Heart left ventricle (tissue), 16 donors: ENCODE data around the gene SLC25A22. TPM values are rescaled to one million over a fixed set of nuclear protein-coding genes. Genes with fewer than 3 reads are reported as not detected.

ENCODE experiments used
- ATAC-seq, 4 donors: fragments of 200-7000 bp; cut with Tn5 transposase; one replicate each; pipeline ENCODE4 v1.9.1; 2020 to 2022; ENCODE audit warnings: moderate library complexity in 4 of 4, mild to moderate bottlenecking in 3 of 4, moderate number of reproducible peaks in 1 of 4
- DNase-seq, 5 donors: peaks; one replicate each; pipeline ENCODE4 v3.0.0-alpha.2; 2020
- H3K27ac ChIP-seq, 12 donors: fragments of 200-600 bp; sonication (generic) in 4 of 12; one replicate each; pipeline versions ENCODE4 v1.5.0 to v1.8.0; 2016 to 2022; ENCODE audit warnings: mild to moderate bottlenecking in 2 of 12
- H3K27me3 ChIP-seq, 9 donors: fragments of 200-600 bp; sonication (generic) in 2 of 9; one replicate each; pipeline versions ENCODE4 v1.5.1 to v1.8.0; 2016 to 2022; ENCODE audit warnings: mild to moderate bottlenecking in 3 of 9
- H3K36me3 ChIP-seq, 9 donors: fragments of 200-600 bp; sonication (generic) in 2 of 9; one replicate each; pipeline versions ENCODE4 v1.5.0 to v1.8.0; 2018 to 2022; ENCODE audit warnings: mild to moderate bottlenecking in 2 of 9
- H3K4me1 ChIP-seq, 12 donors: fragments of 200-600 bp; sonication (generic) in 4 of 12; one replicate each; pipeline versions ENCODE4 v1.5.0 to v1.8.0; 2016 to 2022; ENCODE audit warnings: mild to moderate bottlenecking in 3 of 12
- H3K4me3 ChIP-seq, 12 donors: fragments of 200-600 bp; sonication (generic) in 4 of 12; one replicate each; pipeline versions ENCODE4 v1.5.0 to v1.8.0; 2017 to 2022; ENCODE audit warnings: mild to moderate bottlenecking in 9 of 12, moderate library complexity in 4 of 12
- H3K9me3 ChIP-seq, 12 donors: fragments of 200-600 bp; sonication (generic) in 4 of 12; one replicate each; pipeline versions ENCODE4 v1.5.0 to v1.8.0; 2016 to 2022; ENCODE audit warnings: mild to moderate bottlenecking in 1 of 12
- POLR2A ChIP-seq, 2 donors: fragments of 450-650 bp; IDR thresholded peaks; one replicate each; pipeline ENCODE4 v1.6.1; 2017; ENCODE audit warnings: antibody characterized with exemption in 2 of 2, mild to moderate bottlenecking in 2 of 2, moderate library complexity in 2 of 2
- WGBS, 4 donors: extraction: QIAGEN DNeasy Blood & Tissue Kit in 2 of 4; methylation state at CpG; one replicate each; pipeline versions ENCODE4 v1.1.5 to v1.1.7; 2013 to 2018; 5-methylcytosine and 5-hydroxymethylcytosine counted together
- intact Hi-C, 10 donors: fragments of 100-400 bp; cut with DNase I; formaldehyde crosslinking; loops; one replicate each; pipeline versions ENCODE4 v1.11.1 to v1.14.2; 2022
- polyA plus RNA-seq, 2 donors: library from polyadenylated mRNA; stranded (reverse); fragments of 200-250 nt; gene quantifications; one replicate each; pipeline ENCODE4 v1.2.3, GENCODE V29; 2013
- total RNA-seq, 9 donors: library from RNA; depleted of rRNA in 2 of 9; stranded (reverse); fragments of >200 nt in 2 of 9; fragmentation: NEBNext Ultra II Directional in 3 of 9; extraction: Animal tissue kit (Norgen Biotek cat#: 25700) in 3 of 9; gene quantifications; one replicate each; pipeline versions ENCODE4 v1.1.0 to v1.2.4, GENCODE V29; 2016 to 2023
- TF ChIP-seq, protein P1 (sequence below), 12 donors: fragments of 200-600 bp; sonication (generic) in 4 of 12; IDR thresholded peaks; one replicate each; pipeline versions ENCODE4 v1.5.0 to v1.8.0; 2018 to 2022; ENCODE audit warnings: antibody characterized with exemption in 12 of 12, mild to moderate bottlenecking in 5 of 12
- donor health status: ischemic (EF 13 %, LVEDD 7.1; RV severe dilation, severe dysfunction).
- donor health status: healthy with polysubstance abuse.
- donor health status: DM: no; HTN: yes; CAD: no.
- donor health status: DM: no; HTN: no; CAD: no.
- donor health status: ischemic (EF 25% LVEDD 6.9; RV normal size, moderate dysfunction).
- donor health status: ischemic (EF 25% LVEDD 5.7; RV mildly dilated, moderate dysfunction).
- donor health status: healthy.
- donor health status: DM: yes; HTN: yes; CAD: no.
- donor health status: ischemic (EF 35%, LVEDD 5.7; RV mildly dilated, moderate dysfunction).
- donor health status: nonischemic (EF 11% LVEDD 7.7; RV severe dilation, severe dysfunction).
- donor health status: DM: yes; HTN: yes; CAD: no.
- donor health status: PGD.
- donor health status: ischemic (EF 29% LVEDD 5.4; RV normal size, mild dysfunction).
- donor health status: nonischemic (EF 23%, LVEDD 6.1; RV moderate dilation, normal function).

SLC25A22 gene
- total and polyA plus RNA-seq, 11 donors, result 2.1 to 12.8 (median 4.4) TPM

GRCh38 chr11:782264-783174 lies 15.6 kb downstream of the SLC25A22 start:
- TF ChIP-seq POLR2A (IDR thresholded peaks at IDR 0.05), result no peak
- TF ChIP-seq, protein P1, sequence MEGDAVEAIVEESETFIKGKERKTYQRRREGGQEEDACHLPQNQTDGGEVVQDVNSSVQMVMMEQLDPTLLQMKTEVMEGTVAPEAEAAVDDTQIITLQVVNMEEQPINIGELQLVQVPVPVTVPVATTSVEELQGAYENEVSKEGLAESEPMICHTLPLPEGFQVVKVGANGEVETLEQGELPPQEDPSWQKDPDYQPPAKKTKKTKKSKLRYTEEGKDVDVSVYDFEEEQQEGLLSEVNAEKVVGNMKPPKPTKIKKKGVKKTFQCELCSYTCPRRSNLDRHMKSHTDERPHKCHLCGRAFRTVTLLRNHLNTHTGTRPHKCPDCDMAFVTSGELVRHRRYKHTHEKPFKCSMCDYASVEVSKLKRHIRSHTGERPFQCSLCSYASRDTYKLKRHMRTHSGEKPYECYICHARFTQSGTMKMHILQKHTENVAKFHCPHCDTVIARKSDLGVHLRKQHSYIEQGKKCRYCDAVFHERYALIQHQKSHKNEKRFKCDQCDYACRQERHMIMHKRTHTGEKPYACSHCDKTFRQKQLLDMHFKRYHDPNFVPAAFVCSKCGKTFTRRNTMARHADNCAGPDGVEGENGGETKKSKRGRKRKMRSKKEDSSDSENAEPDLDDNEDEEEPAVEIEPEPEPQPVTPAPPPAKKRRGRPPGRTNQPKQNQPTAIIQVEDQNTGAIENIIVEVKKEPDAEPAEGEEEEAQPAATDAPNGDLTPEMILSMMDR (IDR thresholded peaks at IDR 0.05), result no peak
- Histone ChIP-seq H3K9me3 (no peaks in the 10 kb centered on the region), H3K27ac (no peak overlapping the region), H3K36me3 (peaks cover 0 to 3% (median 0%) of the 10 kb centered on the region in 9 donors), H3K27me3 (no peaks in the 10 kb centered on the region), H3K4me3 (no peak overlapping the region), H3K4me1 (peaks cover 0 to 23% (median 15%) of the 10 kb centered on the region in 12 donors)
- DNase-seq (peak in 1 of 5 donors; percentile 23), ATAC-seq (no peak)
- intact Hi-C loops, result no loop called here
- WGBS, 4 donors, result 73 to 79% (median 78%) methylated on average over 31 to 36 of the region's 36 CpGs

GRCh38 chr11:779955-780532 lies 18.0 kb downstream of the SLC25A22 start:
- Histone ChIP-seq H3K4me3 (no peak overlapping the region), H3K27me3 (no peaks in the 10 kb centered on the region), H3K36me3 (peaks cover 0 to 3% (median 0%) of the 10 kb centered on the region in 9 donors), H3K9me3 (no peaks in the 10 kb centered on the region), H3K4me1 (peaks cover 0 to 42% (median 31%) of the 10 kb centered on the region in 12 donors), H3K27ac (no peak overlapping the region)
- intact Hi-C loops, result no loop called here
- ATAC-seq (no peak), DNase-seq (peak in 1 of 5 donors; percentile 22)
- WGBS, 4 donors, result 94 to 95% (median 94%) methylated on average over 7 to 16 of the region's 16 CpGs
- TF ChIP-seq, protein P1 (IDR thresholded peaks at IDR 0.05), result no peak
- TF ChIP-seq POLR2A (IDR thresholded peaks at IDR 0.05), result no peak

DNA sequence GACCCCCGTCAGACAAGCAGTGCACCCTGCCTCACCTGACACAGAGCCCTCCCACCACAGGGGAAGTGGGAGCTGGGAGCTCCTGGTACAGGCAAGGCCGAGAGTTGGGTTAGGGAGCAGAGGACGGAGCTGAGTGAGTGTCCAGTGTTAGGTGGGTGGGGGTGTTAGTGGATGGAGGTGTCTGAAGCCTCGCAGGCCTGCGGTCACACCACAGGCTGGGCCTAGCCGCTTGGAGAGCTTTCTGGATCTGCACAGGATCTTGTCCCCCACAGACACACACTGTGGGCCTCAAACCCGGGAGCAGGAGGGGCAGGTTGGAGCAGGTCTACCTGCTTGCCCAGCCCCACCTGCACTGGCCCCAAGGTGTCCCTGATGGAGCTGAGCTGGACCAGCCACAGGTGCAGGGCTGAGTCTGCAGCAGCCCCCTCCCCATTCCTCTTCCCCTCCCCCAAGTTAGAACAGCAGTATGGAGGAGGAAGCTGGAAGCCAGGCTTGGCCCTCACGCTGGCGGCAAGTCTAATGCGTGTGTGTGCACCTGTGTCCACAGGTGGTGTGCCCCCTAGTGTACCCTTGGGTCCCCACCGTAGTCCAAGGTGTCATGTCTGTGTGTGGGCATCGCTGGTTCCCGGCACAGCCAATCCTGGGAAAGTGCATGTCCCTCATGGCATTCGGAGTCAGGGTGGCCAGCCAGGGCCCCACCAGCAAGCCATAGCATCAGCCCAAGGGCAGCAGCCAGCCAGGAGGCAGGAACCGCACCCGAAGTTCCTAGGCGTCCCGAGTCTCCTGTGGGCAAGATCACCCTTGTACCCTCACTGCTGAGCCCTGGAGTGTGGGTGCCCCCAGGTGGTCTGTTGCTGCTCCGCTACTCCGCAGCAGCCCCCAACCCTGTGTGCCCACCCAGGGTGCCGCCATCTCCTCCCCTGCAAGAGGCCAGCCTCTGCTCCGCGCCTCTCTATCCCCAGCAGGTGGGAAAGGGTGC lies 18.8 kb downstream of the SLC25A22 start:
- no peak overlapping the region for H3K4me3 ChIP-seq
- H3K36me3 ChIP-seq, result peaks cover 0 to 6% (median 0%) of the 10 kb centered on the region in 9 donors
- 91 to 97% (median 93%) methylated on average over 17 to 23 of the region's 23 CpGs for WGBS, 4 donors
- ATAC-seq, result no peak
- peak in 4 of 5 donors; percentile 16 to 59 (median 22) for DNase-seq
- intact Hi-C loops, result no loop called here
- H3K9me3 ChIP-seq, result no peaks in the 10 kb centered on the region
- H3K27ac ChIP-seq, result no peak overlapping the region
- no peak for TF ChIP-seq POLR2A (IDR thresholded peaks at IDR 0.05)
- TF ChIP-seq, protein P1 (IDR thresholded peaks at IDR 0.05), result no peak
- H3K4me1 ChIP-seq, result peaks cover 0 to 43% (median 33%) of the 10 kb centered on the region in 12 donors
- no peaks in the 10 kb centered on the region for H3K27me3 ChIP-seq
